GM12891 (cell line): Measurements from ENCODE around the gene PAK4.

Experiments
- PAX5 ChIP-seq: IDR thresholded peaks from 2 replicates; pipeline ENCODE4 v1.6.1; 2011; ENCODE audit warnings: low read length, moderate library complexity, mild to moderate bottlenecking; ENCODE audit not compliant: insufficient read depth, severe bottlenecking
- POLR2A ChIP-seq: IDR thresholded peaks from 2 replicates; pipeline ENCODE4 v1.6.1; 2011; ENCODE audit warnings: low read depth, low read length, control low read depth

DNA sequence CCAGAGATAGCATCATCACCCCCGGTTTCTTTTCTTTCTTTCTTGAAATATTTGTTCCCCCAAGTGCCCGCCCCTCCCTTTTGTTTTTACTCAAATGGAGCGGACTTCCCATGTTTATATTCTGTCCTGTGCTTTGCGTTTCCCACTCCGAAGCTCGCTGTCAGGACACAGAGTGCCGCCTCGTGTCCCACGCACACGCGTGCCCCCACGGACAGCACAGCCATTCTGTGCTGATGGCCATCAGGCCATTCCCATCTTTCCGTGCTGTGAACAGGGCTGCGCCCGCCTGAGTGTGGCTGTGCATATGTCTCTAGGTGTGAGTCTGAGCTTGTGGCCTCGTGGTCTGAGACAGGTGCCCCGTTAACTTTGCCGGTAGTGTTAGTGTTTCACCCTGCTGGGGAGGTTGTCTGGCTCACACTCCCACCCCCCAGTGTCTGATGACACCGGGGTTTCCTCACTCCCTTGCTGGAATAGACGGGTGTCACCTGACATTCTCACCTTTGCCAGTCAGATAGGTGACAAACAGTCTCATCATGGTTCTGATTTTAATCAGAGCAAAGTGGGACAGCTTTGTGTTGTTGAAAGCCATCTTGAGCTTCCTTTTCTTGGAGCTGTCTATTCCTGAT, 6.9 kb downstream of the PAK4 start:
- TF ChIP-seq POLR2A (no peak), PAX5 (no peak)
